ENCODE measurements around the gene ZNF215. TPM values are rescaled to one million over a fixed set of nuclear protein-coding genes. Genes with fewer than 3 reads are reported as not detected.

ZNF215 gene
- total and polyA plus RNA-seq, 2 donors (not counting 3 experiments of a cell fraction or from before 2014, with no cell fraction given), result 1.2 to 2.9 TPM

DNA sequence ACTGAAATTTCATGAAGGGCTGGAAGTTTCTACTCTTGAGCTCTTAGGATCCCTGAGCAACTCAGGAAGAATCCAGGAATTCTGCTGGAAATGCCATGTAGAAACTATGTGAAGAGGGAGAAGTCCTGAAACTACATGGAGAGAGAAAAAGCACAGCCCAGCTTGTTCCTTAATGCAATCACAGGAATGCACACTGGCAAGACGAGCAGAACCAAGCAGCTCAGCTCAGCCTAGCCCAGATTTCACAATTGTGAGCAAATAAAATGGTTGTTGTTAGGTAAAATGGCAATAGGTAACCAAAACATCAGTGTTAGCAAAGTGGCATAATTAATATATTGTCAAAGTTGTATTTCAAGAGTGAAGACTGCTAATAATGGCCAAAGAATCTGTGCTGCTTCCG is 65.8 kb downstream of the ZNF215 start:
- BruUV-seq (replicated peaks), result no TSS peak
- Histone ChIP-seq H3K36me3 (ENCODE audit: control insufficient read depth in 2 of 2, extremely low read depth in 1 of 2, insufficient read depth in 2 of 2, low read length in 2 of 2) (no peaks in the 10 kb centered on the region), H3K4me1 (ENCODE audit: control insufficient read depth, extremely low read depth, insufficient read depth, low read length) (no peaks in the 10 kb centered on the region), H3K9me1 (replicated peaks; ENCODE audit: control insufficient read depth, extremely low read depth, insufficient read depth, low read length) (no peaks in the 10 kb centered on the region), H3K9ac (replicated peaks; ENCODE audit: extremely low read depth, insufficient read depth, low read length) (no peak overlapping the region), H3K4me2 (ENCODE audit: insufficient read depth, low read length) (no peak overlapping the region), H4K20me1 (replicated peaks; ENCODE audit: control insufficient read depth, extremely low read depth, insufficient read depth, low read length) (no peaks in the 10 kb centered on the region), H3K79me2 (ENCODE audit: control insufficient read depth, insufficient read depth, low read length) (no peaks in the 10 kb centered on the region), H3K27me3 (ENCODE audit: control insufficient read depth in 2 of 2, insufficient read depth in 2 of 2, low read length in 2 of 2) (no peaks in the 10 kb centered on the region), H3K4me3 (replicated peaks in 1 of 3; ENCODE audit: insufficient read depth in 1 of 3, low read depth in 1 of 3, low read length in 3 of 3) (no peak overlapping the region), H3K27ac (ENCODE audit: insufficient read depth, low read depth, low read length) (no peak overlapping the region), H2AFZ (ENCODE audit: low read depth, low read length) (no peak overlapping the region), H3K9me3 (replicated peaks; ENCODE audit: control insufficient read depth, insufficient read depth, low read length) (no peaks in the 10 kb centered on the region)
- FAIRE-seq, result no peak
- DNase-seq (ENCODE audit: low read depth, low spot score), result no peak
- ChIA-PET POLR2A (no interaction called here), CTCF (interaction anchor here (1.9 kb wide), 1 partner anchor 180 kb away, joined by 6 read pairs; no protein-coding TSS in a partner anchor)
- TF ChIP-seq JUN (IDR thresholded peaks at IDR 0.05; ENCODE audit: borderline replicate concordance, insufficient read depth, insufficient read length, low read depth), result no peak
- no peak for TF ChIP-seq GATA2 (IDR thresholded peaks at IDR 0.05; ENCODE audit: insufficient read depth, insufficient read length, low read depth, low read length)
- TF ChIP-seq POLR2AphosphoS5 (IDR thresholded peaks at IDR 0.05; ENCODE audit: insufficient read depth, low read depth, low read length), result no peak
- no peak for TF ChIP-seq EZH2 (IDR thresholded peaks at IDR 0.05; ENCODE audit: borderline replicate concordance, low read depth, low read length, severe bottlenecking)
- no peak for TF ChIP-seq MYC (IDR thresholded peaks at IDR 0.05; ENCODE audit: low read depth, low read length)
- no peak for TF ChIP-seq FOS (IDR thresholded peaks at IDR 0.05; ENCODE audit: borderline replicate concordance, insufficient read depth, low read length)
- TF ChIP-seq, protein P1, sequence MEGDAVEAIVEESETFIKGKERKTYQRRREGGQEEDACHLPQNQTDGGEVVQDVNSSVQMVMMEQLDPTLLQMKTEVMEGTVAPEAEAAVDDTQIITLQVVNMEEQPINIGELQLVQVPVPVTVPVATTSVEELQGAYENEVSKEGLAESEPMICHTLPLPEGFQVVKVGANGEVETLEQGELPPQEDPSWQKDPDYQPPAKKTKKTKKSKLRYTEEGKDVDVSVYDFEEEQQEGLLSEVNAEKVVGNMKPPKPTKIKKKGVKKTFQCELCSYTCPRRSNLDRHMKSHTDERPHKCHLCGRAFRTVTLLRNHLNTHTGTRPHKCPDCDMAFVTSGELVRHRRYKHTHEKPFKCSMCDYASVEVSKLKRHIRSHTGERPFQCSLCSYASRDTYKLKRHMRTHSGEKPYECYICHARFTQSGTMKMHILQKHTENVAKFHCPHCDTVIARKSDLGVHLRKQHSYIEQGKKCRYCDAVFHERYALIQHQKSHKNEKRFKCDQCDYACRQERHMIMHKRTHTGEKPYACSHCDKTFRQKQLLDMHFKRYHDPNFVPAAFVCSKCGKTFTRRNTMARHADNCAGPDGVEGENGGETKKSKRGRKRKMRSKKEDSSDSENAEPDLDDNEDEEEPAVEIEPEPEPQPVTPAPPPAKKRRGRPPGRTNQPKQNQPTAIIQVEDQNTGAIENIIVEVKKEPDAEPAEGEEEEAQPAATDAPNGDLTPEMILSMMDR (IDR thresholded peaks at IDR 0.05; ENCODE audit: extremely low read depth in 1 of 2, insufficient read depth in 1 of 2, low read depth in 1 of 2, low read length in 2 of 2), result no peak
- no peak for TF ChIP-seq POLR2A (IDR thresholded peaks at IDR 0.05; ENCODE audit: low read depth, low read length)
- no peak for TF ChIP-seq MAX (IDR thresholded peaks at IDR 0.05; ENCODE audit: insufficient read depth, insufficient read length)
- dilution Hi-C loops (cut with MboI; ENCODE audit: extremely low pct_ligation_motif_present, low sequenced_read_pairs) (no loop called here), intact Hi-C loops (cut with micrococcal nuclease) (loop anchor here (5.0 kb wide), 1 partner anchor 65 kb away; the partner anchor contains the start of gene ZNF215)
